ENCODE results near the gene CS. TPM values are rescaled to one million over a fixed set of nuclear protein-coding genes. Genes with fewer than 3 reads are reported as not detected.
"Not testable (repeated sequence)": the region's sequence is repeated elsewhere in the genome, so short reads cannot be mapped to it uniquely, and the experiment has no call there.

The CS gene
- 100 to 1,000 TPM; 102 to 174 (median 103) TPM for total RNA-seq

DNA sequence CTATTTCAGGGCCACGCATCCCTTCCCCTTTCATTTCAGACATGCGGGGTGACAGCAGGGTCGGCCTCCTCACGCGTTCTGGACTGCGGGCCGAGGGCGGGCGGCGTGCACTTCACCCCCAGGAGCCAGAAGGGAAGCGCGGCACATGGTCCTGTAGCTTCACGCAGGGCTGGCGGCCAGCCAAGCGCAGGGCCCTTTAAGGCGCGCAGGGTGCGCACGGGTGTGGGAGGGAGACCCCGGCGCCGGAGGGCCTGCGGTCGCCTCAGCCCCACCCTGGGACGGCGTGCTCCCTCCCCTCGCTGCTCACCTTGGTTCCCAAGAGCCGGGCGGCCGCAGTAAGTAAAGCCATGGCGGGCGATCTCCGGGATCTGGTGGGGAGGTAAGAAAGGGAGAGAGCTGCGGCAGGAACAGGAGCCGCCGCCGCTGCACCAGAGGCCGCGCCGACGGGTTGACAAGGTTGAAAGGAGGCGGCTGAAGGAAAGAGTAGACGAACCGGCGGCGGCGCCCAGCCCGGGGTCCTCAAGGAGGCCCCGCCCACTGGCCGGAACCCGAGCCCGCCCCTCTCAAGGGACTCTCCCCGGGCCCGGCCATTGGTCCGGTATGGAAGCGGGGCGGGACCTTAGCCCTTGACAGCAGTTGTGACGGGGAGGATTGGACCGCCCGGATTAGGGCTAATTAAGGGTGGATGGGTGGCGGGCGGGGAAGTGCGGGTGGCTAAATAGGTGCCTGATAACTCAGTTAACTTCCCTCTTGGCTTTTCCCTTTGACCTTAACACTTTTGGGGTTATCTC is at the start of gene CS:
Gene CS, minus strand, starts transcription at position 478 of the 791 bp plus-strand sequence. Its CDS starts 129 bp downstream, at position 349.
- Histone ChIP-seq H3K36me3 (peaks cover 0 to 19% of the 10 kb centered on the region in 2 donors), H3K27me3 (no peaks in the 10 kb centered on the region), H3K4me3 (peak within 1 kb of the TSS; percentile 80 to 87), H3K27ac (peak within 1 kb of the TSS; percentile 87 to 96 (median 95)), H3K9me3 (no peaks in the 10 kb centered on the region), H3K4me1 (peaks cover 6 to 70% (median 21%) of the 10 kb centered on the region in 3 donors)
- peak; percentile 99 for ATAC-seq
- no peak for TF ChIP-seq CTCF (IDR thresholded peaks at IDR 0.05)
- TF ChIP-seq POLR2AphosphoS5 (IDR thresholded peaks at IDR 0.05): peak; percentile 60
- peak; percentile 72 to 82 for TF ChIP-seq POLR2A (IDR thresholded peaks at IDR 0.05)
- no peak for TF ChIP-seq EP300 (IDR thresholded peaks at IDR 0.05)
- 0% methylated on average over 7 to 9 of the region's 63 CpGs for WGBS, 2 donors (ENCODE audit: low coverage in 1 of 2)

GRCh38 chr12:56348776-56349175 is 48.6 kb upstream of the CS start:
- H3K4me3 ChIP-seq: no peak overlapping the region
- H3K4me1 ChIP-seq: no peaks in the 10 kb centered on the region
- no peak for ATAC-seq
- TF ChIP-seq POLR2A (IDR thresholded peaks at IDR 0.05) (no peak), CTCF (IDR thresholded peaks at IDR 0.05) (no peak), EP300 (IDR thresholded peaks at IDR 0.05) (no peak), POLR2AphosphoS5 (IDR thresholded peaks at IDR 0.05) (no peak)
- peaks cover 0 to 100% of the 10 kb centered on the region in 2 donors for H3K36me3 ChIP-seq
- H3K27ac ChIP-seq: no peak overlapping the region
- 69 to 80% methylated on average over 1 to 2 of the region's 5 CpGs for WGBS, 2 donors (ENCODE audit: low coverage in 1 of 2)
- H3K27me3 ChIP-seq: no peaks in the 10 kb centered on the region
- no peaks in the 10 kb centered on the region for H3K9me3 ChIP-seq

- not testable (repeated sequence) for ATAC-seq, H3K27me3 ChIP-seq
- peaks cover 0 to 100% of the 10 kb centered on the region in 2 donors for H3K36me3 ChIP-seq
Measured at GRCh38 chr12:56347255-56347654, 47.1 kb upstream of the CS start.

DNA sequence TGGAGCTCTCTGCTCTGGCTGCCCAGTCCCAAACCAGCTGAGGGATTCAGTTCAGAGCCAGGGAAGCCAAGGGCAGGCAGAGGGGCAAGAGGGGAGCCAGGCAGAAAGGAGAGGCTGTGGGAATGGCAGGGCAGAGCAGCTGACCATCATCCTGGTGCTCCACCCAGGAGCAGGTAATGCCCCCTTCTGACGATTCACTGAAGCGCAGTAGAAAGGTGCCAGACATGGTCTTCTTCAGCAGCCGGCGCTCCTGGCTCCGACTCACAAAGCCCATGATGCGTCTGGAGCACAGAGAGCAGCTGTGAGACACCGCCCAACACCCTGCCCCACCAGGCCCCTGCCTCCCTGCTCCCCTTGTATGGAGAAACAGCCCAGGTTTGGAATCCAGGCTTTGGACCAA is 46.5 kb upstream of the CS start:
- ATAC-seq: no peak
- peaks cover 0 to 98% of the 10 kb centered on the region in 2 donors for H3K36me3 ChIP-seq
- WGBS, 2 donors (ENCODE audit: low coverage in 1 of 2): 60% methylated on average over 4 of the region's 7 CpGs; no CpG with 5 or more reads in 1 of the 2 donors
- no peaks in the 10 kb centered on the region for H3K27me3 ChIP-seq
- no peak overlapping the region for H3K4me3 ChIP-seq
- TF ChIP-seq POLR2AphosphoS5 (IDR thresholded peaks at IDR 0.05) (no peak), POLR2A (IDR thresholded peaks at IDR 0.05) (no peak), CTCF (IDR thresholded peaks at IDR 0.05) (no peak), EP300 (IDR thresholded peaks at IDR 0.05) (no peak)
- H3K27ac ChIP-seq: no peak overlapping the region
- no peaks in the 10 kb centered on the region for H3K9me3 ChIP-seq
- no peaks in the 10 kb centered on the region for H3K4me1 ChIP-seq

More at GRCh38 chr12:56347255-56347654, 47.1 kb upstream of the CS start:
- not testable (repeated sequence) for H3K4me3 ChIP-seq, H3K4me1 ChIP-seq, H3K27ac ChIP-seq, H3K9me3 ChIP-seq
- WGBS, 2 donors (ENCODE audit: low coverage in 1 of 2): 97 to 100% methylated on average over 1 to 4 of the region's 9 CpGs

DNA sequence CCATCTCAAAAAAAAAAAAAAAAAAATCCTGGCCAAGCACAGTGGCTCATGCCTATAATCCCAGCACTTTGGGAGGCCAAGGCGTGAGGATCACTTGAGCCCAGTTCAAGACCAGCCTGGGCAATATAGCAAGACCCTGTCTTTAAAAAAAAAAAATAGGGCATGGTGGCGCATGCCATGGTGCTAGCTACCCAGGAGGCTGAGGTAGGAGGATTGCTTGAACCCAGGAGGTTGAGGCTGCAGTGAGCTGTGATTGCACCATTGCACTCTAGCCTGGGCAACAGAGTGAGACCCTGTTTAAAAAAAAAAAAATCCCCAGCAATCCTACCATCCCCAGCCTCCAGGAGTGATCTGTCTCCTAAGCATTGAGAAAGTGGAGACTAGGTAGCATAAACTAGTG is 42.2 kb upstream of the CS start:
- H3K36me3 ChIP-seq: peaks cover 0 to 60% of the 10 kb centered on the region in 2 donors
- not testable (repeated sequence) for H3K4me1 ChIP-seq, ATAC-seq, H3K27me3 ChIP-seq, H3K9me3 ChIP-seq, H3K4me3 ChIP-seq, H3K27ac ChIP-seq
- 100% methylated on average over 2 of the region's 2 CpGs; no CpG with 5 or more reads in 1 of the 2 donors for WGBS, 2 donors (ENCODE audit: low coverage in 1 of 2)

DNA sequence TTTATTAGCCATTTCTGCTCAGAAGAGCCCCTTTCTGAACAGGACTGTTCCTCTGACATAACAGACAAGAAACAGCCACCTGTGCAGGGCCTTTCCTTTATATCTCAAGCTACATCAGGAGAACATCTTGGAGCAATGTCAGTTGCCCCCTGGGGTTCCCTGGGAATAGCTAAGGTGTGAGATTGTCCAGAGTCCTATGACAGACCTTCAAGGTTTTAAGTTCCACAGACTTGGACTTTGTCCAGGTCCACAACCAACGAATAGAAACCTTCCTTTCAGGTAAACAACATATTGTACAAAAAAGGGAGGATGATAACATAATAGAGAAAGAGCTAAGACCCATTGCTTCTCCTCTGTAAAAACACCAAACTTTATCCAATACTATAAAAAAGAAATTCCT is 41.5 kb upstream of the CS start:
- H3K4me1 ChIP-seq: no peaks in the 10 kb centered on the region
- no peak overlapping the region for H3K27ac ChIP-seq
- no peak for ATAC-seq
- no peak overlapping the region for H3K4me3 ChIP-seq
- peaks cover 0 to 54% of the 10 kb centered on the region in 2 donors for H3K36me3 ChIP-seq
- no peaks in the 10 kb centered on the region for H3K9me3 ChIP-seq
- 0 to 46% methylated on average over 1 of the region's 1 CpG for WGBS, 2 donors (ENCODE audit: low coverage in 1 of 2)
- no peak for TF ChIP-seq EP300 (IDR thresholded peaks at IDR 0.05)
- no peak for TF ChIP-seq POLR2A (IDR thresholded peaks at IDR 0.05)
- no peak for TF ChIP-seq CTCF (IDR thresholded peaks at IDR 0.05)
- TF ChIP-seq POLR2AphosphoS5 (IDR thresholded peaks at IDR 0.05): no peak
- no peaks in the 10 kb centered on the region for H3K27me3 ChIP-seq
